ENCODE data around the gene NEDD4. TPM values are rescaled to one million over a fixed set of nuclear protein-coding genes. Genes with fewer than 3 reads are reported as not detected.

NEDD4 gene
- polyA plus RNA-seq, 1 donor from 2014 or later, result 1.6 TPM

GRCh38 chr15:55991802-55992768 is 1.3 kb downstream of the NEDD4 start:
- Histone ChIP-seq H3K9me2 (ENCODE audit: insufficient read depth, low read length) (no peaks in the 10 kb centered on the region), H3K27ac (ENCODE audit: low read length) (no peak overlapping the region), H3F3A (ENCODE audit: insufficient read depth, low read length, poor library complexity, severe bottlenecking) (no peaks in the 10 kb centered on the region), H3K9ac (ENCODE audit: low read length) (no peak overlapping the region), H3K4me3 (ENCODE audit: low read length) (peak overlapping the region; percentile 84), H3K4me2 (ENCODE audit: low read length) (peak overlapping the region; percentile 29), H3K27me3 (ENCODE audit: insufficient read depth, low read depth, low read length) (no peaks in the 10 kb centered on the region), H3K9me3 (ENCODE audit: low read length) (no peaks in the 10 kb centered on the region), H3K79me2 (replicated peaks; ENCODE audit: insufficient read depth, low read length) (no peaks in the 10 kb centered on the region), H3K36me3 (ENCODE audit: insufficient read depth, low read length) (no peaks in the 10 kb centered on the region), H2AFZ (ENCODE audit: low read depth, low read length) (no peak overlapping the region), H4K20me1 (ENCODE audit: insufficient read depth) (no peaks in the 10 kb centered on the region)
- TF ChIP-seq RAD21 (conservative IDR thresholded peaks at IDR 0.05) (no peak), EP300 (conservative IDR thresholded peaks at IDR 0.05; ENCODE audit: poor library complexity, severe bottlenecking) (no peak), TAF1 (IDR thresholded peaks at IDR 0.05; ENCODE audit: low read depth) (no peak), POLR2AphosphoS5 (IDR thresholded peaks at IDR 0.05) (no peak), SMC3 (conservative IDR thresholded peaks at IDR 0.05; ENCODE audit: poor library complexity) (no peak), EZH2 (IDR thresholded peaks at IDR 0.05; ENCODE audit: borderline replicate concordance, insufficient read depth, low read length, poor library complexity, severe bottlenecking) (no peak), MXI1 (conservative IDR thresholded peaks at IDR 0.05; ENCODE audit: poor library complexity, severe bottlenecking) (no peak)
- TF ChIP-seq, protein P1, sequence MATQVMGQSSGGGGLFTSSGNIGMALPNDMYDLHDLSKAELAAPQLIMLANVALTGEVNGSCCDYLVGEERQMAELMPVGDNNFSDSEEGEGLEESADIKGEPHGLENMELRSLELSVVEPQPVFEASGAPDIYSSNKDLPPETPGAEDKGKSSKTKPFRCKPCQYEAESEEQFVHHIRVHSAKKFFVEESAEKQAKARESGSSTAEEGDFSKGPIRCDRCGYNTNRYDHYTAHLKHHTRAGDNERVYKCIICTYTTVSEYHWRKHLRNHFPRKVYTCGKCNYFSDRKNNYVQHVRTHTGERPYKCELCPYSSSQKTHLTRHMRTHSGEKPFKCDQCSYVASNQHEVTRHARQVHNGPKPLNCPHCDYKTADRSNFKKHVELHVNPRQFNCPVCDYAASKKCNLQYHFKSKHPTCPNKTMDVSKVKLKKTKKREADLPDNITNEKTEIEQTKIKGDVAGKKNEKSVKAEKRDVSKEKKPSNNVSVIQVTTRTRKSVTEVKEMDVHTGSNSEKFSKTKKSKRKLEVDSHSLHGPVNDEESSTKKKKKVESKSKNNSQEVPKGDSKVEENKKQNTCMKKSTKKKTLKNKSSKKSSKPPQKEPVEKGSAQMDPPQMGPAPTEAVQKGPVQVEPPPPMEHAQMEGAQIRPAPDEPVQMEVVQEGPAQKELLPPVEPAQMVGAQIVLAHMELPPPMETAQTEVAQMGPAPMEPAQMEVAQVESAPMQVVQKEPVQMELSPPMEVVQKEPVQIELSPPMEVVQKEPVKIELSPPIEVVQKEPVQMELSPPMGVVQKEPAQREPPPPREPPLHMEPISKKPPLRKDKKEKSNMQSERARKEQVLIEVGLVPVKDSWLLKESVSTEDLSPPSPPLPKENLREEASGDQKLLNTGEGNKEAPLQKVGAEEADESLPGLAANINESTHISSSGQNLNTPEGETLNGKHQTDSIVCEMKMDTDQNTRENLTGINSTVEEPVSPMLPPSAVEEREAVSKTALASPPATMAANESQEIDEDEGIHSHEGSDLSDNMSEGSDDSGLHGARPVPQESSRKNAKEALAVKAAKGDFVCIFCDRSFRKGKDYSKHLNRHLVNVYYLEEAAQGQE (IDR thresholded peaks at IDR 0.05; ENCODE audit: borderline replicate concordance), result no peak
- TF ChIP-seq, protein P2, sequence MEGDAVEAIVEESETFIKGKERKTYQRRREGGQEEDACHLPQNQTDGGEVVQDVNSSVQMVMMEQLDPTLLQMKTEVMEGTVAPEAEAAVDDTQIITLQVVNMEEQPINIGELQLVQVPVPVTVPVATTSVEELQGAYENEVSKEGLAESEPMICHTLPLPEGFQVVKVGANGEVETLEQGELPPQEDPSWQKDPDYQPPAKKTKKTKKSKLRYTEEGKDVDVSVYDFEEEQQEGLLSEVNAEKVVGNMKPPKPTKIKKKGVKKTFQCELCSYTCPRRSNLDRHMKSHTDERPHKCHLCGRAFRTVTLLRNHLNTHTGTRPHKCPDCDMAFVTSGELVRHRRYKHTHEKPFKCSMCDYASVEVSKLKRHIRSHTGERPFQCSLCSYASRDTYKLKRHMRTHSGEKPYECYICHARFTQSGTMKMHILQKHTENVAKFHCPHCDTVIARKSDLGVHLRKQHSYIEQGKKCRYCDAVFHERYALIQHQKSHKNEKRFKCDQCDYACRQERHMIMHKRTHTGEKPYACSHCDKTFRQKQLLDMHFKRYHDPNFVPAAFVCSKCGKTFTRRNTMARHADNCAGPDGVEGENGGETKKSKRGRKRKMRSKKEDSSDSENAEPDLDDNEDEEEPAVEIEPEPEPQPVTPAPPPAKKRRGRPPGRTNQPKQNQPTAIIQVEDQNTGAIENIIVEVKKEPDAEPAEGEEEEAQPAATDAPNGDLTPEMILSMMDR (IDR thresholded peaks at IDR 0.05; ENCODE audit: poor library complexity, severe bottlenecking), result no peak

GRCh38 chr15:55990998-55991397 is 2.4 kb downstream of the NEDD4 start:
- no peaks in the 10 kb centered on the region for H3K9me3 ChIP-seq (ENCODE audit: low read length)
- TF ChIP-seq TAF1 (IDR thresholded peaks at IDR 0.05; ENCODE audit: low read depth) (no peak), RAD21 (conservative IDR thresholded peaks at IDR 0.05) (no peak), MXI1 (conservative IDR thresholded peaks at IDR 0.05; ENCODE audit: poor library complexity, severe bottlenecking) (no peak), EP300 (conservative IDR thresholded peaks at IDR 0.05; ENCODE audit: poor library complexity, severe bottlenecking) (no peak)
- TF ChIP-seq, protein P2 (IDR thresholded peaks at IDR 0.05; ENCODE audit: poor library complexity, severe bottlenecking), result no peak
- H3K36me3 ChIP-seq (ENCODE audit: insufficient read depth, low read length), result no peaks in the 10 kb centered on the region
- no peak overlapping the region for H3K4me3 ChIP-seq (ENCODE audit: low read length)
- H3K27me3 ChIP-seq (ENCODE audit: insufficient read depth, low read depth, low read length), result no peaks in the 10 kb centered on the region
- no peaks in the 10 kb centered on the region for H3K79me2 ChIP-seq (replicated peaks; ENCODE audit: insufficient read depth, low read length)
- H3F3A ChIP-seq (ENCODE audit: insufficient read depth, low read length, poor library complexity, severe bottlenecking), result no peaks in the 10 kb centered on the region
- no peaks in the 10 kb centered on the region for H4K20me1 ChIP-seq (ENCODE audit: insufficient read depth)
- H2AFZ ChIP-seq (ENCODE audit: low read depth, low read length), result no peak overlapping the region
- no peak overlapping the region for H3K4me2 ChIP-seq (ENCODE audit: low read length)
- no peaks in the 10 kb centered on the region for H3K9me2 ChIP-seq (ENCODE audit: insufficient read depth, low read length)
- no peak overlapping the region for H3K9ac ChIP-seq (ENCODE audit: low read length)
- no peak overlapping the region for H3K27ac ChIP-seq (ENCODE audit: low read length)

Data from neural cell (in vitro differentiated cells).